CD14-positive monocyte (primary cell): ENCODE results near the gene GJB6. TPM values are rescaled to one million over a fixed set of nuclear protein-coding genes. Genes with fewer than 3 reads are reported as not detected.

Experiments used
- DNase-seq, 3 donors: peaks; one replicate each; pipeline ENCODE4 v3.0.0-alpha.2; 2011 to 2022
- H2AFZ ChIP-seq: 2 replicates; pipeline ENCODE4 v1.6.0; 2012; ENCODE audit warnings: mild to moderate bottlenecking, low read depth, low read length, inconsistent platforms; ENCODE audit not compliant: insufficient read depth, poor library complexity, severe bottlenecking
- H3K27ac ChIP-seq, 2 donors: 1 replicate in 1 of 2; 2 replicates in 1 of 2; pipeline ENCODE4 v1.5.1; 2012 to 2013; ENCODE audit warnings: low read length in 2 of 2, control low read depth in 1 of 2, inconsistent platforms in 1 of 2, low read depth in 1 of 2, mild to moderate bottlenecking in 1 of 2
- H3K27me3 ChIP-seq, 2 donors: one replicate each; pipeline versions ENCODE4 v1.6.0 to v1.6.1; 2011 to 2013; ENCODE audit warnings: low read length in 2 of 2; ENCODE audit not compliant: control insufficient read depth in 2 of 2, insufficient read depth in 2 of 2
- H3K36me3 ChIP-seq, 2 donors: replicated peaks in 1 of 2; 1 replicate in 1 of 2; 2 replicates in 1 of 2; pipeline versions ENCODE4 v1.5.1 to v1.6.1; 2012 to 2013; ENCODE audit warnings: low read length in 2 of 2, control low read depth in 1 of 2, inconsistent platforms in 1 of 2, mild to moderate bottlenecking in 1 of 2; ENCODE audit not compliant: insufficient read depth in 2 of 2, control insufficient read depth in 1 of 2
- H3K4me1 ChIP-seq, 2 donors: 1 replicate in 1 of 2; 2 replicates in 1 of 2; pipeline versions ENCODE4 v1.5.1 to v1.6.1; 2012 to 2013; ENCODE audit warnings: low read length in 2 of 2, control low read depth in 1 of 2, inconsistent platforms in 1 of 2, mild to moderate bottlenecking in 1 of 2, moderate library complexity in 1 of 2; ENCODE audit not compliant: insufficient read depth in 2 of 2, control insufficient read depth in 1 of 2
- H3K4me2 ChIP-seq: replicated peaks from 2 replicates; pipeline ENCODE3; 2012; ENCODE audit warnings: low read length, moderate library complexity, mild to moderate bottlenecking; ENCODE audit not compliant: poor library complexity, severe bottlenecking; ENCODE audit errors: extremely low read depth
- H3K4me3 ChIP-seq, 3 experiments: fragments of 200-600 bp in 1 of 3; sonication (generic) in 1 of 3; replicated peaks in 1 of 3; 1 replicate in 2 of 3; 2 replicates in 1 of 3; pipeline ENCODE4 v1.5.1; 2011 to 2013; ENCODE audit warnings: low read length in 3 of 3, mild to moderate bottlenecking in 3 of 3, control low read depth in 2 of 3, low read depth in 2 of 3, inconsistent platforms in 1 of 3, moderate library complexity in 1 of 3
- H3K79me2 ChIP-seq: 2 replicates; pipeline ENCODE4 v1.6.0; 2012; ENCODE audit warnings: mild to moderate bottlenecking, control low read depth, inconsistent platforms, low read length, moderate library complexity; ENCODE audit not compliant: insufficient read depth
- H3K9ac ChIP-seq: 2 replicates; pipeline ENCODE4 v1.6.0; 2017; ENCODE audit warnings: low read length, mild to moderate bottlenecking; ENCODE audit not compliant: insufficient read depth, poor library complexity, severe bottlenecking
- H3K9me3 ChIP-seq, 2 donors: replicated peaks in 1 of 2; 1 replicate in 1 of 2; 2 replicates in 1 of 2; pipeline versions ENCODE4 v1.5.1 to v1.6.1; 2012 to 2013; ENCODE audit warnings: low read length in 2 of 2, control low read depth in 1 of 2; ENCODE audit not compliant: control insufficient read depth in 1 of 2, insufficient read depth in 1 of 2
- H4K20me1 ChIP-seq: 2 replicates; pipeline ENCODE4 v1.6.0; 2012; ENCODE audit warnings: mild to moderate bottlenecking, low read length, control low read depth, moderate library complexity; ENCODE audit not compliant: insufficient read depth
- H3K27ac Mint-ChIP-seq, 7 donors: one replicate each; pipeline ENCODE4 v1.8.0; 2020; ENCODE audit warnings: mild to moderate bottlenecking in 7 of 7, mixed read lengths in 7 of 7, moderate library complexity in 6 of 7, inconsistent platforms in 2 of 7
- H3K27me3 Mint-ChIP-seq, 3 donors: one replicate each; pipeline ENCODE4 v1.8.0; 2021 to 2022; ENCODE audit warnings: low read depth in 3 of 3, mild to moderate bottlenecking in 3 of 3, mixed read lengths in 3 of 3, moderate library complexity in 3 of 3, inconsistent platforms in 1 of 3
- H3K36me3 Mint-ChIP-seq, 2 donors: one replicate each; pipeline ENCODE4 v1.8.0; 2020; ENCODE audit warnings: mixed read lengths in 2 of 2, inconsistent platforms in 1 of 2, mild to moderate bottlenecking in 1 of 2
- H3K4me1 Mint-ChIP-seq: one replicate; pipeline ENCODE4 v1.8.0; 2020; ENCODE audit warnings: mild to moderate bottlenecking, mixed read lengths
- H3K4me3 Mint-ChIP-seq, 2 donors: one replicate each; pipeline ENCODE4 v1.8.0; 2020; ENCODE audit warnings: mild to moderate bottlenecking in 2 of 2, mixed read lengths in 2 of 2, moderate library complexity in 1 of 2
- H3K9me3 Mint-ChIP-seq, 7 donors: one replicate each; pipeline ENCODE4 v1.8.0; 2020 to 2022; ENCODE audit warnings: mixed read lengths in 7 of 7, mild to moderate bottlenecking in 6 of 7, moderate library complexity in 6 of 7, inconsistent platforms in 2 of 7
- WGBS: methylation state at CpG from one replicate; pipeline ENCODE4 v1.1.5; 2013; ENCODE audit warnings: missing lambda C conversion rate; ENCODE audit not compliant: insufficient coverage; 5-methylcytosine and 5-hydroxymethylcytosine counted together
- intact Hi-C, 2 donors: fragments of 100-400 bp; cut with micrococcal nuclease; formaldehyde crosslinking; loops; one replicate each; pipeline versions ENCODE4 v1.15.0 to v1.15.1; 2023
- polyA plus RNA-seq, 3 donors: library from polyadenylated mRNA; depleted of rRNA in 1 of 3; unstranded in 2 of 3; stranded (reverse) in 1 of 3; fragments of 300-500 nt in 2 of 3; fragments of >200 nt in 1 of 3; fragmentation: Illumina TruSeq in 2 of 3; gene quantifications; 1 replicate in 2 of 3; 2 replicates in 1 of 3; pipeline ENCODE4 v1.2.3, GENCODE V29; 2012 to 2021
- TF ChIP-seq, protein P1 (sequence below): fragments of 200-600 bp; IDR thresholded peaks from one replicate; pipeline ENCODE4 v1.8.0; 2022; ENCODE audit warnings: antibody characterized with exemption, mild to moderate bottlenecking

Gene GJB6
- polyA plus RNA-seq, 3 donors: 0.32 TPM; not detected in 2

DNA sequence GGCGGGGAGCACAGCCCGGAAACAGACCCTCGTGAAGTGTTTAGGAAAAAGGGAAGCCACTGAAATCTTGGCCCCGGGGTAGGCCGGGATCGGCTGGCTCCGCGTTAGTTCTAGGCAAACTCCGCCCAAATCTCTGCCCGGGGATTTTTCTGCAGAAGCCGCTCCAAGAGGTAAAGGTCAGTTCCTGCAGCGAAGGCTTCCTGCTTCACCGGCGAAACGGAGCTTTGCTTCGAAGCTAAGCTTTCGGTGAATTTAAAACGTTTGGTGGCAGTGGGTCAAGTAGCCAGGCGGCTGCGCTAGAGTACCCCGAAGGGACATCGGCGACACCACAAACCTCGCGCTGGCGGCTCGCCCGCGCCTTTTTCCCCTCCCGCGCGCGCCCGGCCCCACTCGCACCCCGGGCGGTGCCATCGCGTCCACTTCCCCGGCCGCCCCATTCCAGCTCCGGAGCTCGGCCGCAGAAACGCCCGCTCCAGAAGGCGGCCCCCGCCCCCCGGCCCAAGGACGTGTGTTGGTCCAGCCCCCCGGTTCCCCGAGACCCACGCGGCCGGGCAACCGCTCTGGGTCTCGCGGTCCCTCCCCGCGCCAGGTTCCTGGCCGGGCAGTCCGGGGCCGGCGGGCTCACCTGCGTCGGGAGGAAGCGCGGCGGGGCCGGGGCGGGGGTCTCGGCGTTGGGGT lies 39.8 kb downstream of the GJB6 start:
- TF ChIP-seq, protein P1, sequence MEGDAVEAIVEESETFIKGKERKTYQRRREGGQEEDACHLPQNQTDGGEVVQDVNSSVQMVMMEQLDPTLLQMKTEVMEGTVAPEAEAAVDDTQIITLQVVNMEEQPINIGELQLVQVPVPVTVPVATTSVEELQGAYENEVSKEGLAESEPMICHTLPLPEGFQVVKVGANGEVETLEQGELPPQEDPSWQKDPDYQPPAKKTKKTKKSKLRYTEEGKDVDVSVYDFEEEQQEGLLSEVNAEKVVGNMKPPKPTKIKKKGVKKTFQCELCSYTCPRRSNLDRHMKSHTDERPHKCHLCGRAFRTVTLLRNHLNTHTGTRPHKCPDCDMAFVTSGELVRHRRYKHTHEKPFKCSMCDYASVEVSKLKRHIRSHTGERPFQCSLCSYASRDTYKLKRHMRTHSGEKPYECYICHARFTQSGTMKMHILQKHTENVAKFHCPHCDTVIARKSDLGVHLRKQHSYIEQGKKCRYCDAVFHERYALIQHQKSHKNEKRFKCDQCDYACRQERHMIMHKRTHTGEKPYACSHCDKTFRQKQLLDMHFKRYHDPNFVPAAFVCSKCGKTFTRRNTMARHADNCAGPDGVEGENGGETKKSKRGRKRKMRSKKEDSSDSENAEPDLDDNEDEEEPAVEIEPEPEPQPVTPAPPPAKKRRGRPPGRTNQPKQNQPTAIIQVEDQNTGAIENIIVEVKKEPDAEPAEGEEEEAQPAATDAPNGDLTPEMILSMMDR: no peak
- peaks cover 60% of the 10 kb centered on the region for H3K4me1 Mint-ChIP-seq
- Histone ChIP-seq H3K4me1 (peaks cover 56% of the 10 kb centered on the region in 2 donors), H4K20me1 (no peaks in the 10 kb centered on the region), H2AFZ (peak overlapping the region; percentile 73), H3K27me3 (peaks cover 47 to 53% of the 10 kb centered on the region in 2 donors), H3K36me3 (no peaks in the 10 kb centered on the region), H3K27ac (no peak overlapping the region), H3K4me2 (peak overlapping the region; percentile 82), H3K79me2 (no peaks in the 10 kb centered on the region), H3K4me3 (peak overlapping the region; percentile 23 to 73 (median 35)), H3K9me3 (peaks cover 8 to 10% of the 10 kb centered on the region in 2 donors), H3K9ac (no peak overlapping the region)
- intact Hi-C loops: loop anchor here (10.0 kb wide), 2 partner anchors 163 to 733 kb away; no protein-coding TSS in a partner anchor
- peak overlapping the region in 1 of 7 donors; percentile 63 for H3K27ac Mint-ChIP-seq
- peaks cover 6 to 28% (median 11%) of the 10 kb centered on the region in 7 donors for H3K9me3 Mint-ChIP-seq
- DNase-seq: peak in 1 of 3 donors; percentile 46
- H3K27me3 Mint-ChIP-seq: peaks cover 42 to 60% (median 53%) of the 10 kb centered on the region in 3 donors
- peak overlapping the region; percentile 80 to 91 for H3K4me3 Mint-ChIP-seq
- H3K36me3 Mint-ChIP-seq: peaks cover 7 to 21% of the 10 kb centered on the region in 2 donors
- under 1% methylated on average over 73 of the region's 73 CpGs for WGBS

DNA sequence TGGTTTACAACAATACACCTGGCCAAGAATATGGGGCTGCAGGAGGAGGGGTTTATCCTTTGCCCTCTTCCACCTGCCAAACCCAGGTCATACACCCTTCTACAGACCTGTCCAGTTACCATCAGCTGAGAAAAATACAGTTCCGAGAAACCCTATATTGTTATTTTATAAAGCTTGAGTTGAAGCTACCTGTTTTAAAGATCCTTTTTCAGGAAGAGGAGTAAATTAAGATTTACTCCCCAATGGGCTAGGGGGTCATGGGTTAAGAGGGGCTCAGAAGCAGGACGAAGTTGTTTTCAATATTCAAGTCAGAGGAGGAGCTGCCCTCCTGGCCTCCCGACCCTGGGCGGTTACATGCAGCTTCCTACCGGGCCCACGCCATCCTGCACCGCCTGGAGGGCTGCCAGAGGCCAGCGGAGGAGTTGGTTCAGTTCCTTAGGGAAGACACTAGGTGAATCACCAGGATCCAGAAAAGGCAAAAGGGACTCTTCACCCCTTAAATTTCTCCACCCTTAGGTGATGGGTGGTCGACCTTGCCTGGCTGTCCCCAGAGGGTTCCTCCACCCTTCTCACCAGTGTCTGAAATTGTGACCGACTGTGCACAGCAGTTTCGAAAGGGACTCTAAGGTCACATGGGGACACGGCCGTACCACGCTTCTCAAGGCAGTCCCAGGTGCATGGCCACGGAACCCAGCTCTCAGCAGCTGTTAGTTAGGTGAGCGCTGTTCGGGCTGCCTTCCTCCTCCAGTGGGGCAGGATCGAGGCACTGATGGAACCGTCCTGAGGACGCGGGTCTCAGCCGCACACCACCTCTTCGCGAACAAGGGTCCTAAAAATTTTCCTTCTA lies 40.6 kb downstream of the GJB6 start:
- H3K27me3 Mint-ChIP-seq: peaks cover 42 to 57% (median 53%) of the 10 kb centered on the region in 3 donors
- H4K20me1 ChIP-seq: no peaks in the 10 kb centered on the region
- DNase-seq: peak in 1 of 3 donors; percentile 47
- intact Hi-C loops: loop anchor here (10.0 kb wide), 2 partner anchors 163 to 733 kb away; no protein-coding TSS in a partner anchor
- H3K4me1 Mint-ChIP-seq: peaks cover 56% of the 10 kb centered on the region
- H3K4me2 ChIP-seq: peak overlapping the region; percentile 82
- WGBS: 19% methylated on average over 18 of the region's 24 CpGs
- peak overlapping the region in 1 of 7 donors; percentile 63 for H3K27ac Mint-ChIP-seq
- H3K9ac ChIP-seq: no peak overlapping the region
- peaks cover 6 to 28% (median 11%) of the 10 kb centered on the region in 7 donors for H3K9me3 Mint-ChIP-seq
- H2AFZ ChIP-seq: peak overlapping the region; percentile 73
- no peaks in the 10 kb centered on the region for H3K36me3 ChIP-seq
- H3K79me2 ChIP-seq: no peaks in the 10 kb centered on the region
- peaks cover 46 to 52% of the 10 kb centered on the region in 2 donors for H3K27me3 ChIP-seq
- peaks cover 56% of the 10 kb centered on the region in 2 donors for H3K4me1 ChIP-seq
- peaks cover 8 to 10% of the 10 kb centered on the region in 2 donors for H3K9me3 ChIP-seq
- TF ChIP-seq, protein P1: no peak
- H3K4me3 Mint-ChIP-seq: peak overlapping the region; percentile 80 to 91
- H3K4me3 ChIP-seq: peak overlapping the region in 2 of 3 experiments; percentile 35 to 73
- H3K36me3 Mint-ChIP-seq: peaks cover 7 to 21% of the 10 kb centered on the region in 2 donors
- no peak overlapping the region for H3K27ac ChIP-seq
